SJSA1 (cell line): ENCODE measurements around the gene ARHGEF4. TPM values are rescaled to one million over a fixed set of nuclear protein-coding genes. Genes with fewer than 3 reads are reported as not detected.
A peak's percentile ranks its signal among the peaks of the same experiment; 100 is the strongest.
"Not testable (repeated sequence)": the region's sequence is repeated elsewhere in the genome, so short reads cannot be mapped to it uniquely, and the experiment has no call there.

Source experiments
- DNase-seq, 2 experiments: peaks; one replicate each; pipeline ENCODE4 v3.0.0-alpha.2; 2015 to 2020; ENCODE audit warnings: low spot score in 2 of 2, low read depth in 1 of 2
- H3K27ac ChIP-seq: fragments of 250-450 bp; sonication (Bioruptor Pico); 2 replicates; pipeline ENCODE4 v1.5.1; 2020; ENCODE audit warnings: mild to moderate bottlenecking, moderate library complexity
- H3K27me3 ChIP-seq: fragments of 250-450 bp; sonication (Bioruptor Pico); replicated peaks from 2 replicates; pipeline ENCODE4 v1.5.1; 2020; ENCODE audit warnings: mild to moderate bottlenecking, moderate library complexity
- H3K36me3 ChIP-seq: fragments of 250-450 bp; sonication (Bioruptor Pico); 2 replicates; pipeline ENCODE4 v1.5.1; 2020; ENCODE audit warnings: mild to moderate bottlenecking
- H3K4me1 ChIP-seq: fragments of 250-450 bp; sonication (Bioruptor Pico); replicated peaks from 2 replicates; pipeline ENCODE4 v1.6.1; 2021; ENCODE audit warnings: mild to moderate bottlenecking
- H3K4me3 ChIP-seq: fragments of 250-450 bp; sonication (Bioruptor Pico); 2 replicates; pipeline ENCODE4 v1.5.1; 2020; ENCODE audit warnings: mild to moderate bottlenecking
- H3K9me3 ChIP-seq: fragments of 250-450 bp; sonication (Bioruptor Pico); replicated peaks from 2 replicates; pipeline ENCODE4 v1.5.1; 2020; ENCODE audit warnings: mild to moderate bottlenecking
- total RNA-seq: library from RNA; depleted of rRNA; stranded (reverse); fragments of >200 nt; shearing (Covaris generic); gene quantifications from 2 replicates; pipeline ENCODE4 v1.2.3, GENCODE V29; 2014

ARHGEF4 gene
- total RNA-seq, 1 experiment from 2014 or later: 3.9 TPM

- Histone ChIP-seq H3K4me1 (peaks cover 4% of the 10 kb centered on the region; the same call in 1 of the 2 replicates), H3K27ac (no peak overlapping the region), H3K27me3 (no peaks in the 10 kb centered on the region), H3K36me3 (peaks cover 95% of the 10 kb centered on the region), H3K9me3 (no peaks in the 10 kb centered on the region), H3K4me3 (no peak overlapping the region)
- DNase-seq: no peak
These were observed 240.0 kb downstream of the ARHGEF4 start for GRCh38 chr2:131076707-131077106.

GRCh38 chr2:131077182-131077846 lies 240.6 kb downstream of the ARHGEF4 start:
- H3K36me3 ChIP-seq: peaks cover 95% of the 10 kb centered on the region
- H3K4me1 ChIP-seq: peaks cover 4% of the 10 kb centered on the region; the same call in 1 of the 2 replicates
- no peaks in the 10 kb centered on the region for H3K27me3 ChIP-seq
- DNase-seq: no peak
- no peaks in the 10 kb centered on the region for H3K9me3 ChIP-seq
- no peak overlapping the region for H3K27ac ChIP-seq
- H3K4me3 ChIP-seq: no peak overlapping the region

DNA sequence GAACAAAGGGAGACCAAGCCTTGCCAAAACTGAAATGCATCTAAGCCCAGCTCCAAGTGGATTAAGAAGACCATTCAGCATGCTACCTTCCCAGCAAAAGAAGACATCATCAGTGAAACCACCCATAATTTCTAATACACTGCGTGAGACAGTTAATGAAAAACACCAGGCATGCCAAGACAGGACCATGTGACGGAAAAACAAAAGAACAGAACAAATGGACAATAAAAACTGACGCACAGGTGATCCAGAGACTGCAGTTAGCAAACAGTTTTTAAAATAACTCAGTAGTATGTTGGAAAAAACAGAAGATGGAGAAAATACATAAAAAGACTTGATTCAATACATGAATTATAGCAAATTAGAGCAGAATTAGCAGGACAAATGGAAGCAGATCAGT lies 241.3 kb downstream of the ARHGEF4 start:
- no peak overlapping the region for H3K4me3 ChIP-seq
- H3K27ac ChIP-seq: no peak overlapping the region
- H3K36me3 ChIP-seq: peaks cover 96% of the 10 kb centered on the region
- no peaks in the 10 kb centered on the region for H3K27me3 ChIP-seq
- no peaks in the 10 kb centered on the region for H3K9me3 ChIP-seq
- no peak for DNase-seq
- peaks cover 4% of the 10 kb centered on the region; the same call in 1 of the 2 replicates for H3K4me1 ChIP-seq

DNA sequence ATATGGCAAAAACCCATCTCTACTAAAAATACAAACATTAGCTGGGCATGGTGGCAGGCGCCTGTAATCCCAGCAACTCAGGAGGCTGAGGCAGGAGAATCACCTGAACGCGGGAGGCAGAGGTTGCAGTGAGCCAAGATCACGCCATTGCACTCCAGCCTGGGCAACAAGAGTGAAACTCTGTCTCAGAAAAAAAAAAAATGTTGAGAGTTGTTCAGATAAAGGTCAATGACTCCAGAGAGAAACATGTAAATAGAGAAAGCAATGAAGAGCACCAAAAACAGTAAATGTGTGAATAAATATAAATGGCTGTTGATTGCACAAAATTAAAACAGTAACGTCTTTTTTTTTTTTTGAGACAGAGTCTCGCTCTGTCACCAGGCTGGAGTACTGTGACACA lies 243.2 kb downstream of the ARHGEF4 start:
- not testable (repeated sequence) for DNase-seq, H3K4me3 ChIP-seq, H3K27me3 ChIP-seq, H3K4me1 ChIP-seq, H3K27ac ChIP-seq, H3K9me3 ChIP-seq
- peaks cover 90% of the 10 kb centered on the region for H3K36me3 ChIP-seq

DNA sequence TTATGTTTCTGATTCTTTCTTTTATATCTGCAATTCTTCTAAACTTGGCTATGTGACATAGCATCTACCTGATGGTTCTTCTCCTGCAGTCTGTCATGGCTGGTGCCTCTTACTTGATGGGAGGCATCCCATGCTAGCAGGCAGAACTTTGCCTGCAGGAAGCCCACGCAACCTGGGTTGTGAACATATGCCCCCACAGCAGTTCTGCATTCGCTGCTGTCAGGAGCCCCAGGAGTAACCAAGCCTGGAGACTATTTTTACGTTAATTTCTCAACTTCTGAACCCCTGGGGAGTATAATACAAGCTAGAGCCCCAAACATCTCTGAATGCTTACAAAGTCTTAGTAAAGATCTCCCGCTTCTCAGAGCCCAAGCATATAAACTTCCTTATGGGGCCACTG lies 244.5 kb downstream of the ARHGEF4 start:
- no peak overlapping the region for H3K27ac ChIP-seq
- H3K9me3 ChIP-seq: no peaks in the 10 kb centered on the region
- DNase-seq: no peak
- H3K4me1 ChIP-seq: peaks cover 4% of the 10 kb centered on the region; the same call in 1 of the 2 replicates
- no peak overlapping the region for H3K4me3 ChIP-seq
- peaks cover 90% of the 10 kb centered on the region for H3K36me3 ChIP-seq
- no peaks in the 10 kb centered on the region for H3K27me3 ChIP-seq

- no peaks in the 10 kb centered on the region for H3K9me3 ChIP-seq
- no peak overlapping the region for H3K27ac ChIP-seq
- no peak for DNase-seq
- H3K27me3 ChIP-seq: no peaks in the 10 kb centered on the region
- no peaks in the 10 kb centered on the region for H3K4me1 ChIP-seq
- H3K4me3 ChIP-seq: no peak overlapping the region
- H3K36me3 ChIP-seq: peaks cover 78% of the 10 kb centered on the region
These were observed 248.9 kb downstream of the ARHGEF4 start for GRCh38 chr2:131085646-131086045.

DNA sequence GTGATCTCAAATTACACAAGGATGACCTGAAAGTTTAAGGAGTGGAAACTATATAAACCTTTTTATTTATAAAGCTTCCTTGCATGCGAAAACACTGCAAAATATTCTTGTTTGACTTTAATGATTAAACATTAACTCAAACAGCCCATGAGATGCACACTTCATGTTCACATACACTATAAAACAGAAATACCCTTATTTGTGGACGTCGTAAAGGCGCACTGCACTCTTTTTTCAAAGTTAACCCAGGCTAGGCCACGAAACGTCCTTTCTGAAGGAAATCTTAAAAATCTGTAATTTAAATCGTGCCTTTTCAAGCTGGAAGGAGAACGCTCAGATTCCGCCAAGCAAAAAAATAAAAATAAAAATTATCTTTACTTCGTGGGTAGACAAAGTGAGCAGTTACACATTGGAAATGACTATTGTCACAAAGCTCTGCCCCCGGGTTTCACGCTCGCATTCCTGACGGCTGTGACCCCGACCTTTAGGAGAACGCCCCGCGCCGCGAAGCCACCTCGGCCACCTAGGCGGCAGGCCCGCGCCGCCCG lies 255.8 kb downstream of the ARHGEF4 start:
- Histone ChIP-seq H3K36me3 (peaks cover 40% of the 10 kb centered on the region), H3K4me3 (peak overlapping the region; percentile 100), H3K9me3 (no peaks in the 10 kb centered on the region; the same call in 1 of the 2 replicates), H3K27me3 (no peaks in the 10 kb centered on the region), H3K27ac (peak overlapping the region; percentile 96), H3K4me1 (peaks cover 5% of the 10 kb centered on the region)
- DNase-seq: no peak

GRCh38 chr2:131093006-131093695 lies 256.4 kb downstream of the ARHGEF4 start, which contains the start of gene FAM168B:
Gene FAM168B (minus strand): TSS chr2:131093460. CDS start chr2:131082646, 10,814 bp downstream.
- Histone ChIP-seq H3K9me3 (no peaks in the 10 kb centered on the region; the same call in 1 of the 2 replicates), H3K4me1 (peaks cover 5% of the 10 kb centered on the region), H3K36me3 (peaks cover 33% of the 10 kb centered on the region), H3K27ac (peak within 1 kb of the TSS; percentile 96), H3K27me3 (no peaks in the 10 kb centered on the region), H3K4me3 (peak within 1 kb of the TSS; percentile 100)
- DNase-seq: peak; percentile 85 to 95

GRCh38 chr2:131093696-131094462 lies 257.2 kb downstream of the ARHGEF4 start:
- Histone ChIP-seq H3K27ac (peak overlapping the region; percentile 96), H3K4me3 (peak overlapping the region; percentile 100), H3K27me3 (no peaks in the 10 kb centered on the region), H3K4me1 (peaks cover 5% of the 10 kb centered on the region), H3K36me3 (peaks cover 26% of the 10 kb centered on the region), H3K9me3 (no peaks in the 10 kb centered on the region; the same call in 1 of the 2 replicates)
- no peak for DNase-seq

DNA sequence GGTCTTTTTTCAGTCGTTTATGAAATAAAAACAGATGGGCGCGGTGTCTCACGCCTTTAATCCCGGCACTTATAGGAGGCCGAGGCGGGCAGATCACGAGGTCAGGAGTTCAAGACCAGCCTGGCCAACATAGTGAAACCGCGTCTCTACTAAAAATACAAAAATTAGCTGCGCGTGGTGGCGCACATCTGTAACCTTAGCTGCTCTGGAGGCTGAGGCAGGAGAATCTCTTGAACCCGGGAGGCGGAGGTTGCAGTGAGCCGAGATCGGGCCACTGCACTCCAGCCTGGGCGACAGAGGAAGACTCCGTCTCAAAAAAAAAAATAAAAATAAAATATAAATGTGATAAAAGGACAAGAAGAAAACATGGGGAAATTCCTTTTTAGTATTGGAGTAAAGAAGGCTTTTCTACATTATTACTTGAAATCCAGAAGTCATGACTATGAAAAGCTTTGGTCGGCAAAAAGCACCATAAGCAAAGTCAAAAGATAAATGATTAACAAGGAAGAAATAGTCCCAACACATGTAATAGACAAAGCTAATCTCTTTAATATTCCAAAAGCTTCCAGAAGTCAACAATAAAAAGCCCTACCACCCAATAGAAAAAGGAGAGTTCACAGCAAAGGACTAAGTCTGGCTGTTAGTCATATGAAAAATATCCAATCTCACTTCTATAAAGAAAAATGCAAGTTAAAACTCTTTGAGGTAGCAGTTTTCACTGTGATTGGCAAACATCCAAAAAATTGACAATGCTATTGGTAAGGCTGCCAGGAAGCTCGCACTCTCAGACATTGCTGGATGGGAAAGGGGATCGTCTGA lies 258.0 kb downstream of the ARHGEF4 start:
- Histone ChIP-seq H3K4me3 (no peak overlapping the region), H3K36me3 (peaks cover 22% of the 10 kb centered on the region), H3K9me3 (no peaks in the 10 kb centered on the region; the same call in 1 of the 2 replicates), H3K27ac (no peak overlapping the region), H3K4me1 (peaks cover 5% of the 10 kb centered on the region), H3K27me3 (no peaks in the 10 kb centered on the region)
- DNase-seq: no peak
